WTC11 (cell line): ENCODE measurements around the gene LRFN2.

Experiments used
- CREB1 ChIP-seq: sonication (generic); formaldehyde crosslinking; IDR thresholded peaks from 2 replicates; pipeline ENCODE4 v1.8.0; 2023; ENCODE audit warnings: mild to moderate bottlenecking, missing genetic modification reagents
- EMX1 ChIP-seq: fragments of 250-450 bp; sonication (Bioruptor Pico); IDR thresholded peaks from 2 replicates; pipeline ENCODE4 v1.8.0; 2021; ENCODE audit warnings: mild to moderate bottlenecking
- FOXP1 ChIP-seq: sonication (generic); formaldehyde crosslinking; IDR thresholded peaks from 2 replicates; pipeline ENCODE4 v1.8.0; 2022; ENCODE audit warnings: missing genetic modification reagents, mild to moderate bottlenecking, moderate library complexity, borderline replicate concordance
- NFE2L1 ChIP-seq: sonication (generic); formaldehyde crosslinking; IDR thresholded peaks from 2 replicates; pipeline ENCODE4 v1.8.1; 2023; ENCODE audit warnings: missing genetic modification reagents
- TCF7 ChIP-seq: sonication (generic); formaldehyde crosslinking; IDR thresholded peaks from 2 replicates; pipeline ENCODE4 v1.8.0; 2022; ENCODE audit warnings: mild to moderate bottlenecking, low read depth, missing genetic modification reagents, moderate library complexity
- ZNF232 ChIP-seq: sonication (generic); formaldehyde crosslinking; IDR thresholded peaks from 2 replicates; pipeline ENCODE4 v1.8.0; 2022; ENCODE audit warnings: mild to moderate bottlenecking, missing genetic modification reagents
- ZNF416 ChIP-seq: fragments of 250-450 bp; sonication (Bioruptor Pico); IDR thresholded peaks from 2 replicates; pipeline ENCODE4 v1.9.0; 2021; ENCODE audit warnings: mild to moderate bottlenecking, inconsistent platforms
- TF ChIP-seq, protein P1 (sequence below): fragments of 200-600 bp; IDR thresholded peaks from 2 replicates; pipeline ENCODE4 v1.8.0; 2022; ENCODE audit warnings: antibody characterized with exemption
- TF ChIP-seq, protein P2 (sequence below): sonication (generic); formaldehyde crosslinking; IDR thresholded peaks from 2 replicates; pipeline ENCODE4 v1.8.1; 2022; ENCODE audit warnings: mild to moderate bottlenecking, missing genetic modification reagents, moderate library complexity, borderline replicate concordance
- TF ChIP-seq, protein P3 (sequence below): sonication (generic); formaldehyde crosslinking; conservative IDR thresholded peaks from 2 replicates; pipeline ENCODE4 v1.8.1; 2022; ENCODE audit warnings: mild to moderate bottlenecking, missing genetic modification reagents
- TF ChIP-seq, protein P4 (sequence below): sonication (generic); formaldehyde crosslinking; IDR thresholded peaks from 2 replicates; pipeline ENCODE4 v1.8.0; 2022; ENCODE audit warnings: mild to moderate bottlenecking, missing genetic modification reagents
- TF ChIP-seq, protein P5 (sequence below): fragments of 250-450 bp; sonication (Bioruptor Pico); IDR thresholded peaks from 2 replicates; pipeline ENCODE4 v2.1.2; 2022; ENCODE audit warnings: mild to moderate bottlenecking, moderate library complexity

DNA sequence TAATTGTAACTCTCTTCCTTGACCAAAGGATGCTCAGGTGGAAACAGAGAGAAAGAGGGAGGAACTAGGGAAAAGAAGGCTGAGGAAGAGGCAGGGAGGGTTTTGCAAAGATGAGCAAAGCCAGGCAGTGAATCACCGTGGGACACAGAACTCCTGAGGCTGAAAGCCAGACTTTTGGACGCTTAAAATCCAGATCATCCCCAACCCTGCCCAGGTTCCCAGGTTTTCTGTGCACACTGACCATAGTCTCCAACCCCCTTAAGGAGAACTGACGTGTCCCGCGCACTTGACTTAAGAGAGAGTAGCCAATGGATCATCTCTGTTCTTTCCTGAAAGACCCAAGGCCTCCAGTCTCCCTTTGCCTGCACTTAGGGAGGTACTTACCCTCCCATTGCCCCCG is 75.3 kb downstream of the LRFN2 start:
- TF ChIP-seq ZNF416 (CRISPR knock-in tag) (no peak), EMX1 (CRISPR knock-in tag) (no peak), CREB1 (no peak), TCF7 (CRISPR knock-in tag) (no peak), ZNF232 (CRISPR knock-in tag) (no peak), FOXP1 (CRISPR knock-in tag) (no peak), NFE2L1 (CRISPR knock-in tag) (no peak)
- TF ChIP-seq, protein P1, sequence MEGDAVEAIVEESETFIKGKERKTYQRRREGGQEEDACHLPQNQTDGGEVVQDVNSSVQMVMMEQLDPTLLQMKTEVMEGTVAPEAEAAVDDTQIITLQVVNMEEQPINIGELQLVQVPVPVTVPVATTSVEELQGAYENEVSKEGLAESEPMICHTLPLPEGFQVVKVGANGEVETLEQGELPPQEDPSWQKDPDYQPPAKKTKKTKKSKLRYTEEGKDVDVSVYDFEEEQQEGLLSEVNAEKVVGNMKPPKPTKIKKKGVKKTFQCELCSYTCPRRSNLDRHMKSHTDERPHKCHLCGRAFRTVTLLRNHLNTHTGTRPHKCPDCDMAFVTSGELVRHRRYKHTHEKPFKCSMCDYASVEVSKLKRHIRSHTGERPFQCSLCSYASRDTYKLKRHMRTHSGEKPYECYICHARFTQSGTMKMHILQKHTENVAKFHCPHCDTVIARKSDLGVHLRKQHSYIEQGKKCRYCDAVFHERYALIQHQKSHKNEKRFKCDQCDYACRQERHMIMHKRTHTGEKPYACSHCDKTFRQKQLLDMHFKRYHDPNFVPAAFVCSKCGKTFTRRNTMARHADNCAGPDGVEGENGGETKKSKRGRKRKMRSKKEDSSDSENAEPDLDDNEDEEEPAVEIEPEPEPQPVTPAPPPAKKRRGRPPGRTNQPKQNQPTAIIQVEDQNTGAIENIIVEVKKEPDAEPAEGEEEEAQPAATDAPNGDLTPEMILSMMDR, result no peak
- TF ChIP-seq, protein P2, sequence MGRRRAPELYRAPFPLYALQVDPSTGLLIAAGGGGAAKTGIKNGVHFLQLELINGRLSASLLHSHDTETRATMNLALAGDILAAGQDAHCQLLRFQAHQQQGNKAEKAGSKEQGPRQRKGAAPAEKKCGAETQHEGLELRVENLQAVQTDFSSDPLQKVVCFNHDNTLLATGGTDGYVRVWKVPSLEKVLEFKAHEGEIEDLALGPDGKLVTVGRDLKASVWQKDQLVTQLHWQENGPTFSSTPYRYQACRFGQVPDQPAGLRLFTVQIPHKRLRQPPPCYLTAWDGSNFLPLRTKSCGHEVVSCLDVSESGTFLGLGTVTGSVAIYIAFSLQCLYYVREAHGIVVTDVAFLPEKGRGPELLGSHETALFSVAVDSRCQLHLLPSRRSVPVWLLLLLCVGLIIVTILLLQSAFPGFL (CRISPR knock-in tag), result no peak
- TF ChIP-seq, protein P3, sequence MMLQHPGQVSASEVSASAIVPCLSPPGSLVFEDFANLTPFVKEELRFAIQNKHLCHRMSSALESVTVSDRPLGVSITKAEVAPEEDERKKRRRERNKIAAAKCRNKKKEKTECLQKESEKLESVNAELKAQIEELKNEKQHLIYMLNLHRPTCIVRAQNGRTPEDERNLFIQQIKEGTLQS (CRISPR knock-in tag), result no peak
- TF ChIP-seq, protein P4, sequence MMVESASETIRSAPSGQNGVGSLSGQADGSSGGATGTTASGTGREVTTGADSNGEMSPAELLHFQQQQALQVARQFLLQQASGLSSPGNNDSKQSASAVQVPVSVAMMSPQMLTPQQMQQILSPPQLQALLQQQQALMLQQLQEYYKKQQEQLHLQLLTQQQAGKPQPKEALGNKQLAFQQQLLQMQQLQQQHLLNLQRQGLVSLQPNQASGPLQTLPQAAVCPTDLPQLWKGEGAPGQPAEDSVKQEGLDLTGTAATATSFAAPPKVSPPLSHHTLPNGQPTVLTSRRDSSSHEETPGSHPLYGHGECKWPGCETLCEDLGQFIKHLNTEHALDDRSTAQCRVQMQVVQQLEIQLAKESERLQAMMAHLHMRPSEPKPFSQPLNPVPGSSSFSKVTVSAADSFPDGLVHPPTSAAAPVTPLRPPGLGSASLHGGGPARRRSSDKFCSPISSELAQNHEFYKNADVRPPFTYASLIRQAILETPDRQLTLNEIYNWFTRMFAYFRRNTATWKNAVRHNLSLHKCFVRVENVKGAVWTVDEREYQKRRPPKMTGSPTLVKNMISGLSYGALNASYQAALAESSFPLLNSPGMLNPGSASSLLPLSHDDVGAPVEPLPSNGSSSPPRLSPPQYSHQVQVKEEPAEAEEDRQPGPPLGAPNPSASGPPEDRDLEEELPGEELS (CRISPR knock-in tag), result no peak
- TF ChIP-seq, protein P5, sequence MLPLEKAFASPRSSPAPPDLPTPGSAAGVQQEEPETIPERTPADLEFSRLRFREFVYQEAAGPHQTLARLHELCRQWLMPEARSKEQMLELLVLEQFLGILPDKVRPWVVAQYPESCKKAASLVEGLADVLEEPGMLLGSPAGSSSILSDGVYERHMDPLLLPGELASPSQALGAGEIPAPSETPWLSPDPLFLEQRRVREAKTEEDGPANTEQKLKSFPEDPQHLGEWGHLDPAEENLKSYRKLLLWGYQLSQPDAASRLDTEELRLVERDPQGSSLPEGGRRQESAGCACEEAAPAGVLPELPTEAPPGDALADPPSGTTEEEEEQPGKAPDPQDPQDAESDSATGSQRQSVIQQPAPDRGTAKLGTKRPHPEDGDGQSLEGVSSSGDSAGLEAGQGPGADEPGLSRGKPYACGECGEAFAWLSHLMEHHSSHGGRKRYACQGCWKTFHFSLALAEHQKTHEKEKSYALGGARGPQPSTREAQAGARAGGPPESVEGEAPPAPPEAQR (CRISPR knock-in tag), result no peak
